Activated CD4-positive, alpha-beta T cell treated with anti-CD3 and anti-CD28 coated beads, Interleukin-2, amount 50 U/mL, for 4 hours (primary cell): ENCODE results near the gene EFHC2.
"Not testable (repeated sequence)": the region's sequence is repeated elsewhere in the genome, so short reads cannot be mapped to it uniquely, and the experiment has no call there.

Experiments used
- DNase-seq, 2 experiments: peaks; one replicate each; pipeline ENCODE4 v3.0.0-alpha.2; 2020

EFHC2 gene

GRCh38 chrX:44290718-44291117, 52.8 kb downstream of the EFHC2 start:
- DNase-seq, result no peak

GRCh38 chrX:44282753-44283152, 60.7 kb downstream of the EFHC2 start:
- no peak for DNase-seq

- no peak for DNase-seq
Measured at GRCh38 chrX:44280116-44280515, 63.4 kb downstream of the EFHC2 start.

- no peak for DNase-seq
Measured at GRCh38 chrX:44274096-44274495, 69.4 kb downstream of the EFHC2 start.

GRCh38 chrX:44267861-44268260, 75.6 kb downstream of the EFHC2 start:
- DNase-seq, result no peak

- no peak for DNase-seq
Measured at GRCh38 chrX:44267116-44267515, 76.4 kb downstream of the EFHC2 start.

- no peak for DNase-seq
Measured at GRCh38 chrX:44265559-44265958, 77.9 kb downstream of the EFHC2 start.

- DNase-seq, result no peak
Measured at GRCh38 chrX:44264936-44265335, 78.5 kb downstream of the EFHC2 start.

- no peak for DNase-seq
Measured at GRCh38 chrX:44261286-44261685, 82.2 kb downstream of the EFHC2 start.

GRCh38 chrX:44260609-44261008, 82.9 kb downstream of the EFHC2 start:
- DNase-seq, result no peak

GRCh38 chrX:44255742-44256141, 87.7 kb downstream of the EFHC2 start:
- DNase-seq, result not testable (repeated sequence)

GRCh38 chrX:44253575-44253942, 89.9 kb downstream of the EFHC2 start:
- DNase-seq, result no peak

GRCh38 chrX:44252688-44253574, 90.5 kb downstream of the EFHC2 start:
- DNase-seq, result peak; percentile 15 to 24

GRCh38 chrX:44247468-44247867, 96.0 kb downstream of the EFHC2 start:
- no peak for DNase-seq

- DNase-seq, result no peak
Measured at GRCh38 chrX:44246826-44247225, 96.6 kb downstream of the EFHC2 start.

GRCh38 chrX:44245733-44246132, 97.7 kb downstream of the EFHC2 start:
- DNase-seq, result peak in 1 of 2 experiments; percentile 4

GRCh38 chrX:44244008-44244407, 99.5 kb downstream of the EFHC2 start:
- DNase-seq, result no peak

- no peak for DNase-seq
Measured at GRCh38 chrX:44241546-44241945, 101.9 kb downstream of the EFHC2 start.

GRCh38 chrX:44240036-44240435, 103.4 kb downstream of the EFHC2 start:
- DNase-seq, result no peak

- no peak for DNase-seq
Measured at GRCh38 chrX:44239036-44239435, 104.4 kb downstream of the EFHC2 start.

GRCh38 chrX:44235534-44235933, 107.9 kb downstream of the EFHC2 start:
- no peak for DNase-seq

- no peak for DNase-seq
Measured at GRCh38 chrX:44234541-44234940, 108.9 kb downstream of the EFHC2 start.

GRCh38 chrX:44234116-44234515, 109.4 kb downstream of the EFHC2 start:
- DNase-seq, result no peak

- DNase-seq, result no peak
Measured at GRCh38 chrX:44232081-44232480, 111.4 kb downstream of the EFHC2 start.

GRCh38 chrX:44228621-44229020, 114.9 kb downstream of the EFHC2 start:
- DNase-seq, result no peak
